ENCODE data around the gene APOC1.

DNA sequence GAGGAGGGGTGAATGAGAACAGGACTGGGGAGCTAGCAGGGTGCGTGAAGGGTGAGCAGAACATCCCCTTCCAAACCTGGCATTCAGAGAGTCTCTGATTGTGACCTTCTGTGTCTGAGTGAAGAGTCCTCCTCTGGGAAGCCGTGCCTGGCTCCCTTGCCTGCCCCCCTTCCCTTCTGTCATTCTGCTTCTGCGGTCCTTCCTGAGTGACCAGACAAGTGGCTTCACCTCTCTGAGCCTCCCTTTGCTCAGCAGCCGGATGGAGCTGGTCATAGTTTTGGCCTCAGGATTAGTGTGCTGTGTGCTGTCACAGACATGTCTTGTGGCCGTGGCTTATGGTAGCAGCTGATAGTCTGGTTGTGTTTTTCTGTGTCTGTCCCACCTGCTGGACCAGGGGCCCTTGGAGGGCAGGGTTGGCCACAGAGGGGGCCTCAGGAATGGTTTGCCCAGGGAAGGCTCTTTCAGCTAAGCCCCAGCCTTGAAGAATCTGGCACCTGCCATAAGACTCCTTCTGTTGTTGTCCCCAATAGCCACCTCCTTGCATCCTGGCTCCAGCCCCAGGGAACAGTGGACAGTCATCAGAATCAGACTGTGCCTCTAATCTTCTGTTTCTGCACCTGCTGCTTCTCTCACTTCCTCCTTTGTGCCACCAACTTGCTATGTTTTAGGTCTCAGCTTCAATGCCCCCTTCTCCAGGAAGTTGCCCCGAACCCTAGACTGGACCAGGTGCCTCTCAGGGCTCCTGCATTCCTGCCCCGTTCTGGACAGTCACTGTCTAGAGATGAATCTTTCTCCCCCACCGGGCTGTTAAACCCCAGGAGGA lies 46.7 kb downstream of the APOC1 start:
- TF ChIP-seq CTCF (IDR thresholded peaks at IDR 0.05) (no peak), POLR2AphosphoS5 (IDR thresholded peaks at IDR 0.05; ENCODE audit: low read depth, low read length) (no peak), SIN3A (IDR thresholded peaks at IDR 0.05; ENCODE audit: borderline replicate concordance, insufficient read depth, low read depth, low read length) (no peak)
- TF ChIP-seq, protein P1, sequence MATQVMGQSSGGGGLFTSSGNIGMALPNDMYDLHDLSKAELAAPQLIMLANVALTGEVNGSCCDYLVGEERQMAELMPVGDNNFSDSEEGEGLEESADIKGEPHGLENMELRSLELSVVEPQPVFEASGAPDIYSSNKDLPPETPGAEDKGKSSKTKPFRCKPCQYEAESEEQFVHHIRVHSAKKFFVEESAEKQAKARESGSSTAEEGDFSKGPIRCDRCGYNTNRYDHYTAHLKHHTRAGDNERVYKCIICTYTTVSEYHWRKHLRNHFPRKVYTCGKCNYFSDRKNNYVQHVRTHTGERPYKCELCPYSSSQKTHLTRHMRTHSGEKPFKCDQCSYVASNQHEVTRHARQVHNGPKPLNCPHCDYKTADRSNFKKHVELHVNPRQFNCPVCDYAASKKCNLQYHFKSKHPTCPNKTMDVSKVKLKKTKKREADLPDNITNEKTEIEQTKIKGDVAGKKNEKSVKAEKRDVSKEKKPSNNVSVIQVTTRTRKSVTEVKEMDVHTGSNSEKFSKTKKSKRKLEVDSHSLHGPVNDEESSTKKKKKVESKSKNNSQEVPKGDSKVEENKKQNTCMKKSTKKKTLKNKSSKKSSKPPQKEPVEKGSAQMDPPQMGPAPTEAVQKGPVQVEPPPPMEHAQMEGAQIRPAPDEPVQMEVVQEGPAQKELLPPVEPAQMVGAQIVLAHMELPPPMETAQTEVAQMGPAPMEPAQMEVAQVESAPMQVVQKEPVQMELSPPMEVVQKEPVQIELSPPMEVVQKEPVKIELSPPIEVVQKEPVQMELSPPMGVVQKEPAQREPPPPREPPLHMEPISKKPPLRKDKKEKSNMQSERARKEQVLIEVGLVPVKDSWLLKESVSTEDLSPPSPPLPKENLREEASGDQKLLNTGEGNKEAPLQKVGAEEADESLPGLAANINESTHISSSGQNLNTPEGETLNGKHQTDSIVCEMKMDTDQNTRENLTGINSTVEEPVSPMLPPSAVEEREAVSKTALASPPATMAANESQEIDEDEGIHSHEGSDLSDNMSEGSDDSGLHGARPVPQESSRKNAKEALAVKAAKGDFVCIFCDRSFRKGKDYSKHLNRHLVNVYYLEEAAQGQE (IDR thresholded peaks at IDR 0.05; ENCODE audit: insufficient read depth in 1 of 2, low read depth in 2 of 2, low read length in 1 of 2) = no peak

Data from Panc1 (cell line).